Skin of body (tissue), 1 donor: Measurements from ENCODE around the gene C22orf15. TPM values are rescaled to one million over a fixed set of nuclear protein-coding genes. Genes with fewer than 3 reads are reported as not detected.

Experiments used
- total RNA-seq: library from RNA; depleted of rRNA; stranded (reverse); fragments of >200 nt; gene quantifications from one replicate; pipeline ENCODE4 v1.2.3, GENCODE V29; 2014

C22orf15 gene
- total RNA-seq, 1 donor from 2014 or later: 0.30 TPM

Other genes starting within 250 kb of the C22orf15 start
- 0.39 TPM for gene IGLL1, start 182.7 kb upstream of the C22orf15 start, total RNA-seq
- 0.39 TPM for gene DRICH1, start 130.7 kb upstream of the C22orf15 start, total RNA-seq
- gene RGL4, start 72.0 kb upstream of the C22orf15 start, total RNA-seq: 2.7 TPM
- 4.3 TPM for gene ZNF70, start 11.9 kb upstream of the C22orf15 start, total RNA-seq
- not detected for gene VPREB3, start 8.6 kb upstream of the C22orf15 start, total RNA-seq
- 17.1 TPM for gene CHCHD10, start 5.0 kb downstream of the C22orf15 start, total RNA-seq
- 4.9 TPM for gene MMP11, start 9.9 kb downstream of the C22orf15 start, total RNA-seq
- 24.8 TPM for gene SMARCB1, start 24.0 kb downstream of the C22orf15 start, total RNA-seq
- 0.49 TPM for gene DERL3, start 76.0 kb downstream of the C22orf15 start, total RNA-seq
- gene SLC2A11, start 94.9 kb downstream of the C22orf15 start, total RNA-seq: 4.2 TPM
- 69.8 TPM for gene MIF, start 131.4 kb downstream of the C22orf15 start, total RNA-seq
- 0.89 TPM for gene GSTT2B, start 198.2 kb downstream of the C22orf15 start, total RNA-seq
- gene DDTL, start 203.9 kb downstream of the C22orf15 start, total RNA-seq: 0.20 TPM
- gene DDT, start 211.5 kb downstream of the C22orf15 start, total RNA-seq: 51.6 TPM
- not detected for gene GSTT2, start 217.1 kb downstream of the C22orf15 start, total RNA-seq
- gene GSTT4, start 242.5 kb downstream of the C22orf15 start, total RNA-seq: not detected
- 39.1 TPM for gene CABIN1, start 248.3 kb downstream of the C22orf15 start, total RNA-seq